ENCODE results near the gene MARK3. TPM values are rescaled to one million over a fixed set of nuclear protein-coding genes. Genes with fewer than 3 reads are reported as not detected.

MARK3 gene
- total and polyA plus RNA-seq, 2 of the 13 experiments (the other 11 are each of a cell fraction or from before 2014, with no cell fraction given), result 47.7 to 56.6 TPM

GRCh38 chr14:103528587-103529382, 143.6 kb downstream of the MARK3 start, which contains the start of gene TRMT61A (continued):
- no peak for TF ChIP-seq STAT6 (CRISPR knock-in tag; IDR thresholded peaks at IDR 0.05; ENCODE audit: borderline replicate concordance)
- TF ChIP-seq ZNF329 (CRISPR knock-in tag; IDR thresholded peaks at IDR 0.05; ENCODE audit: low read depth), result peak; percentile 59; the same call in 1 of the 2 replicates
- no peak for TF ChIP-seq RFXANK (CRISPR knock-in tag; IDR thresholded peaks at IDR 0.05)
- TF ChIP-seq NCOA5 (CRISPR knock-in tag; IDR thresholded peaks at IDR 0.05), result no peak
- TF ChIP-seq YY1 (IDR thresholded peaks at IDR 0.05; ENCODE audit: insufficient read depth, insufficient replicate concordance, low read depth, low read length), result peak; percentile 89
- peak; percentile 61 for TF ChIP-seq ZNF501 (CRISPR knock-in tag; IDR thresholded peaks at IDR 0.05)
- no peak for TF ChIP-seq NONO (IDR thresholded peaks at IDR 0.05)
- TF ChIP-seq NONO (CRISPR knock-in tag; conservative IDR thresholded peaks at IDR 0.05), result peak; percentile 72
- 0 out of 2 replicates have a peak, but pooled peaks have one; percentile 31 for TF ChIP-seq KLF15 (CRISPR knock-in tag; IDR thresholded peaks at IDR 0.05; ENCODE audit: borderline replicate concordance)
- TF ChIP-seq ZC3H4 (CRISPR knock-in tag; IDR thresholded peaks at IDR 0.05; ENCODE audit: borderline replicate concordance), result no peak
- no peak for TF ChIP-seq SNAPC4 (CRISPR knock-in tag; IDR thresholded peaks at IDR 0.05)
- TF ChIP-seq GLMP (CRISPR knock-in tag; IDR thresholded peaks at IDR 0.05; ENCODE audit: borderline replicate concordance), result no peak
- no peak for TF ChIP-seq RBAK (CRISPR knock-in tag; IDR thresholded peaks at IDR 0.05)
- TF ChIP-seq LCORL (IDR thresholded peaks at IDR 0.05), result no peak
- TF ChIP-seq LCORL (CRISPR knock-in tag; IDR thresholded peaks at IDR 0.05), result peak; percentile 55; the same call in 1 of the 2 replicates
- 0 out of 2 replicates have a peak, but pooled peaks have one; percentile 57 for TF ChIP-seq POLR2AphosphoS2 (IDR thresholded peaks at IDR 0.05; ENCODE audit: low read depth, low read length)
- peak; percentile 77 for TF ChIP-seq ZMYM3 (CRISPR knock-in tag; IDR thresholded peaks at IDR 0.05)
- TF ChIP-seq, protein P1, sequence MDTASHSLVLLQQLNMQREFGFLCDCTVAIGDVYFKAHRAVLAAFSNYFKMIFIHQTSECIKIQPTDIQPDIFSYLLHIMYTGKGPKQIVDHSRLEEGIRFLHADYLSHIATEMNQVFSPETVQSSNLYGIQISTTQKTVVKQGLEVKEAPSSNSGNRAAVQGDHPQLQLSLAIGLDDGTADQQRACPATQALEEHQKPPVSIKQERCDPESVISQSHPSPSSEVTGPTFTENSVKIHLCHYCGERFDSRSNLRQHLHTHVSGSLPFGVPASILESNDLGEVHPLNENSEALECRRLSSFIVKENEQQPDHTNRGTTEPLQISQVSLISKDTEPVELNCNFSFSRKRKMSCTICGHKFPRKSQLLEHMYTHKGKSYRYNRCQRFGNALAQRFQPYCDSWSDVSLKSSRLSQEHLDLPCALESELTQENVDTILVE (CRISPR knock-in tag; IDR thresholded peaks at IDR 0.05), result peak; percentile 58; the same call in 1 of the 2 replicates
- peak; percentile 58 for TF ChIP-seq SALL1 (CRISPR knock-in tag; IDR thresholded peaks at IDR 0.05)
- TF ChIP-seq NFKB2 (CRISPR knock-in tag; IDR thresholded peaks at IDR 0.05; ENCODE audit: borderline replicate concordance), result peak; percentile 44; the same call in 1 of the 2 replicates
